ENCODE data around the gene MATK.

MATK gene

GRCh38 chr19:3767050-3767449, 19.1 kb downstream of the MATK start:
- Histone ChIP-seq H3K9me3 (ENCODE audit: control insufficient read depth, insufficient read depth, low read depth, low read length) (no peaks in the 10 kb centered on the region), H3K27ac (ENCODE audit: extremely low read depth, low read depth, low read length) (no peak overlapping the region), H3K4me1 (ENCODE audit: control insufficient read depth, insufficient read depth, low read length) (no peaks in the 10 kb centered on the region; the same call in 1 of the 2 replicates), H3K4me3 (ENCODE audit: low read depth, low read length) (no peak overlapping the region), H3K36me3 (ENCODE audit: control insufficient read depth in 2 of 2, insufficient read depth in 1 of 2, low read length in 2 of 2) (peaks cover 0 to 21% of the 10 kb centered on the region in 2 experiments; a peak in 2 of 3 replicates)
- TF ChIP-seq KLF8 (tag by site-specific recombination; IDR thresholded peaks at IDR 0.05) (no peak), PRDM10 (tag by site-specific recombination; IDR thresholded peaks at IDR 0.05) (no peak), SP3 (tag by site-specific recombination; IDR thresholded peaks at IDR 0.05) (no peak), ZBTB8A (tag by site-specific recombination; IDR thresholded peaks at IDR 0.05) (no peak), EGR2 (tag by site-specific recombination; IDR thresholded peaks at IDR 0.05; ENCODE audit: low read depth) (no peak), ZNF398 (tag by site-specific recombination; IDR thresholded peaks at IDR 0.05) (no peak), ZNF596 (tag by site-specific recombination; IDR thresholded peaks at IDR 0.05) (no peak), INSM2 (tag by site-specific recombination; IDR thresholded peaks at IDR 0.05) (no peak), PRDM2 (tag by site-specific recombination; IDR thresholded peaks at IDR 0.05; ENCODE audit: borderline replicate concordance) (no peak), ZNF624 (tag by site-specific recombination; IDR thresholded peaks at IDR 0.05) (no peak), ZSCAN5A (tag by site-specific recombination; IDR thresholded peaks at IDR 0.05) (no peak), ZNF133 (tag by site-specific recombination; IDR thresholded peaks at IDR 0.05) (no peak), ZNF747 (tag by site-specific recombination; IDR thresholded peaks at IDR 0.05) (no peak), ZNF626 (tag by site-specific recombination; IDR thresholded peaks at IDR 0.05) (no peak), MZF1 (tag by site-specific recombination; IDR thresholded peaks at IDR 0.05; ENCODE audit: borderline replicate concordance) (no peak), ZSCAN16 (tag by site-specific recombination; IDR thresholded peaks at IDR 0.05) (no peak), ZBTB20 (tag by site-specific recombination; IDR thresholded peaks at IDR 0.05) (no peak), MEIS1 (CRISPR knock-in tag; IDR thresholded peaks at IDR 0.05; ENCODE audit: borderline replicate concordance) (no peak), ZFP41 (tag by site-specific recombination; IDR thresholded peaks at IDR 0.05; ENCODE audit: borderline replicate concordance) (no peak)
- CTCF ChIA-PET = no interaction called here
- POLR2A ChIA-PET = no interaction called here

Measured in HEK293 (cell line).